GF-D8 (cell line): ENCODE results near the gene PAIP2B.
"Not testable (repeated sequence)": the region's sequence is repeated elsewhere in the genome, so short reads cannot be mapped to it uniquely, and the experiment has no call there.

Source experiments
- DNase-seq: peaks from one replicate; lab custom pipeline; 2025; lab: John Stamatoyannopoulos, UW

Gene PAIP2B

GRCh38 chr2:71216501-71216900, 10.4 kb downstream of the PAIP2B start:
- DNase-seq, result no peak

- no peak for DNase-seq
Measured at GRCh38 chr2:71215447-71215846, 11.5 kb downstream of the PAIP2B start.

GRCh38 chr2:71212336-71212735, 14.6 kb downstream of the PAIP2B start:
- no peak for DNase-seq

- DNase-seq, result no peak
Measured at GRCh38 chr2:71210292-71210691, 16.6 kb downstream of the PAIP2B start.

GRCh38 chr2:71208756-71209155, 18.1 kb downstream of the PAIP2B start:
- no peak for DNase-seq

- DNase-seq, result no peak
Measured at GRCh38 chr2:71207601-71208000, 19.3 kb downstream of the PAIP2B start.

- DNase-seq, result no peak
Measured at GRCh38 chr2:71206271-71206670, 20.6 kb downstream of the PAIP2B start.

GRCh38 chr2:71191570-71191943, 35.3 kb downstream of the PAIP2B start:
- DNase-seq, result no peak

- DNase-seq, result no peak
Measured at GRCh38 chr2:71190656-71191569, 36.0 kb downstream of the PAIP2B start.

GRCh38 chr2:71187589-71187988, 39.3 kb downstream of the PAIP2B start:
- no peak for DNase-seq

GRCh38 chr2:71186973-71187372, 39.9 kb downstream of the PAIP2B start:
- no peak for DNase-seq

GRCh38 chr2:71183306-71184115, 43.4 kb downstream of the PAIP2B start:
- DNase-seq, result not testable (repeated sequence)

- DNase-seq, result no peak
Measured at GRCh38 chr2:71181316-71181715, 45.6 kb downstream of the PAIP2B start.

GRCh38 chr2:71178836-71179235, 48.1 kb downstream of the PAIP2B start:
- DNase-seq, result not testable (repeated sequence)

GRCh38 chr2:71174207-71174606, 52.7 kb downstream of the PAIP2B start:
- DNase-seq, result no peak

- DNase-seq, result no peak
Measured at GRCh38 chr2:71173096-71173495, 53.8 kb downstream of the PAIP2B start.

GRCh38 chr2:71166812-71167211, 60.1 kb downstream of the PAIP2B start:
- DNase-seq, result no peak

- DNase-seq, result no peak
Measured at GRCh38 chr2:71157124-71157793, 69.6 kb downstream of the PAIP2B start.

GRCh38 chr2:71156573-71156972, 70.3 kb downstream of the PAIP2B start:
- no peak for DNase-seq

- DNase-seq, result no peak
Measured at GRCh38 chr2:71155846-71156245, 71.1 kb downstream of the PAIP2B start.

GRCh38 chr2:71154798-71155197, 72.1 kb downstream of the PAIP2B start:
- no peak for DNase-seq

- no peak for DNase-seq
Measured at GRCh38 chr2:71154279-71154678, 72.6 kb downstream of the PAIP2B start.
